ENCODE results near the gene INO80B.

The INO80B gene

DNA sequence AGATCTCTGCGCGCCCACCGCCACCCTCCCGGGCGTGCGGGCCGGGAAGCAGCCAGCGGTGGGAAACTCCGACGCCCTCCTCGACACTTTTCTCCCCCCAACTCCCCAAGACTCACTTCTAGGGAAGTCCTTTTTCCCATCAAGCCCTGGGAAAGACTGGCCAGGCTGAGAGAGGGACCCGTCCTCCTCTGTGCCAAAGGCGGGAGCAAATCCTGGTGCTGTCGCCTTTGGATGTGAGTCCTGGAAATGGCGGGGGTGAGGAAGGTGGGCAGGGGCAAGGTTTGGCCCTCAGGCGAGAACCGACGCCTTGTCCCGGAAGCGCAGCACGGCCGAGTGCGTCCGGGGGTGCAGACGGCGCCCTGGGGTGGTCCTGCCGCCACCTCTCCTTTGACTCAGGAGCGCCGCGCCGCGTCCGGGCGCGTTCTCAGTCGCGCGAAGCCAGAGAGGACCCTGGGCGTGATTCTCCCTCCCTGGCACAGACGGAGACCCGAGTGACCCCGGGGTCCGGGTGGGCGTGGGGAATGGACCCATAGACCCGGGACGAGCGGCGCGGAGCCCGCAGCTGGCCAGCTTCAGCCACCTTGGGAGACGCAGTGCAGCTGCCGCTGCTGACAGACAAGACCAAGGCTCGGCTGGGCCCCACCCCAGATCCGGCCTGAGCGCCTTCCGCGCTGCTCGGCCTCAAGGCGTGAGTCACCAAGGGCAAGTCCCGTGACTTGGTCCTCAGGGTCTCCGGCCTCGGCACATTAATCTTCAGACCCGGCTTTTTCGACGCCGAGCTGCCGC is 48.0 kb downstream of the INO80B start:
- DNase-seq (ENCODE audit: low read depth): no peak

DNA sequence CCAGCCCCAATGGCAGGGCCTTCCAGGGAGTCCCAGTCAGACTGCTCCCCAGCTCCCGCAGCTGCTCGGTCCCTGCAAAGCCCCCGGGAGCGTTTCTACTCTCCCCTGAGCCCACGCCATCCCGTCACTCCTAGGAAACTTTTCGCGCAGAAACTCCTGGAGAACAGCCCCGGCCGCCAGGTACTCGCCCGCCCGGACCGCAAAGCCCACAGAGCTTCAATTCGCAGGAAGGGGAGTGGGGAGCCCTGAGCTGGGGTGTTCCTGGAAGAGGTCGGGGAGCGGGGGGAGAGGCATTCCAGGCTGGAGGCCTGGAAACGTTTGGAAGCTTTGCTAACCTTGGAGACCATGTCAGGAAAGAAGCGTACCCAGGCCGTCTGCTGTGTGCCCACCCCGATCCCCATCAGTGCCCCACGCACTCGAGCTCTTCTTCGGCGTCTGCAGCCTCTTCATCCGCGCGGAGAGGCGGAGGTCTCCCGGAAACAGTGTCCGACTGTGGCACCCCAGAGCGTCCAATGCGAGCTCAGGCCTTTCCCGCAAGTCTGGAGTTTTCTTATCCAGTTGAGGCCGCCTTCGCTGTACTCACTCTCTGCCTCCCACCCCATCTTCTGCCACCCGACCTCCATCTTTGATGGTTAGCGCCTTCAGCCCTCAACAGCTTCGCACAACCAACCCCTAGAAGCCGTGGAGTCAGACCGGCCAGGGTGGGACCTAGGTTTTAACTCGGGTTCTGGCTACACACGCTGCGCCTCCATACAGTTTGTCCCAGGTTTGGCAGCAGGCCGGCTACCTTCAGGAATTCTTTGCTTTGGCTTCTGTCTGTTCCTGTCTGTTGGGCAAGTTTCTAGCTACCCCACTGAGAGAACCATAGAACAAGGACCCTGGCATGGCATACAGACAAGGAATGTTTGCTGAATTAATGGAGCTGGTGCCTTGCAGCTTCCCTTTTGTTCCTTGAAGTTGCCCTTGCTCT is 48.9 kb downstream of the INO80B start:
- no peak for DNase-seq (ENCODE audit: low read depth)

DNA sequence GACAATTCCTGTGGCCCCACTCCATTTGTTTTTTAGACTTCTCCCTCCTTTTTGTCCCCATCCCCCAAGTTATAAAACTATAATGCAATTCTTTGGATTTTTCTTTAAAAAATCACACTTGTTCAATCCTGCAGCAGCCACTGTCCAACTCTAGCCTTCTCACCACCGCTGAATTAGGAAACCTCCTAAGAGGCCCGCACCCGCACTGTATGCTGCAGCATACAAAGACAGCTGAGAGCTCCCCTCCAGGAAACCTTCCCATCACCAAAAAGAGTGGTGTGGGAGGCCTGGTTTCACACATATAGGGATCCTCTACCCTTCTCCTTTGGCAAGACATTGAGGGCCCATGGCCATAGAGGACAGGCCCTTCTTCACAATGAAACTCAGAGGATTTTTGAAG is 49.7 kb downstream of the INO80B start:
- no peak for DNase-seq (ENCODE audit: low read depth)

DNA sequence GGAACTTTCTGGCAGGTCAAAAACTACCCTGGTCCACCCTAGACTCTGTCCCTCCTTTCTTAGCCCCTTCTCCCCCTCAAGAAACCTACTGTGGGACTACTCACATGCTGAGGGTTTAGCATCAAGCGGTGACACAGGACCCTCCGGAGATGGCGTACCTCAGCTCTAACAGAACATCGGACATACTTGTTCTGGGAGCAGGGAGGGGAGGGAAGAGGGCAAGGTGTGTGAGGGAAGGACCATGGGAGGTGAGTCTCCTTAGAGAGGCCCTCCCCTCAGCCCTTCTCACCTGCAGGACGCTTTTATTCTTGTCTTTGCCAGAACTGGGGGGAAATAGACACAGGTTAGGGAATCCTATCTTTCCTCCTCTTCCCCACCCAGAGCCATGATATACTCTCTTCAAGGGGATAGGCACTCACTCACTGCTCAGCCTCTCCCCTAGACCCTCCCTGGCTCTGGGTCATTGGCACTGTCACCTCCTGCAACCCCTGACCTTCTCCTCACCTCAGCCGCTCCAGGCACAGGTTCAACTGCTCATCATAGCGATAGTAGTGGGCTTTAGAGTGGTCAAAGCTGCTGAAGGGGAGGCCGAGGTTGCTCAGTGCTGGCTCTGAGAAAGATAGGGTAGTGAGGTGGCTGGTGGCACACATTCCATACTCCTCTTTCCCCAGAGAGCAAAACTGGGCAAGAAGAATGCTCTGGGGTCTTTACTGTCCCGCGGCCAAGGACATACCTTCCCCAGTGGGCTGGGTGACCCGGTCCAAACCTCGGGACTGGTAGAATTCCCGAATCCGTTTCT is 50.8 kb downstream of the INO80B start:
- DNase-seq (ENCODE audit: low read depth): no peak

DNA sequence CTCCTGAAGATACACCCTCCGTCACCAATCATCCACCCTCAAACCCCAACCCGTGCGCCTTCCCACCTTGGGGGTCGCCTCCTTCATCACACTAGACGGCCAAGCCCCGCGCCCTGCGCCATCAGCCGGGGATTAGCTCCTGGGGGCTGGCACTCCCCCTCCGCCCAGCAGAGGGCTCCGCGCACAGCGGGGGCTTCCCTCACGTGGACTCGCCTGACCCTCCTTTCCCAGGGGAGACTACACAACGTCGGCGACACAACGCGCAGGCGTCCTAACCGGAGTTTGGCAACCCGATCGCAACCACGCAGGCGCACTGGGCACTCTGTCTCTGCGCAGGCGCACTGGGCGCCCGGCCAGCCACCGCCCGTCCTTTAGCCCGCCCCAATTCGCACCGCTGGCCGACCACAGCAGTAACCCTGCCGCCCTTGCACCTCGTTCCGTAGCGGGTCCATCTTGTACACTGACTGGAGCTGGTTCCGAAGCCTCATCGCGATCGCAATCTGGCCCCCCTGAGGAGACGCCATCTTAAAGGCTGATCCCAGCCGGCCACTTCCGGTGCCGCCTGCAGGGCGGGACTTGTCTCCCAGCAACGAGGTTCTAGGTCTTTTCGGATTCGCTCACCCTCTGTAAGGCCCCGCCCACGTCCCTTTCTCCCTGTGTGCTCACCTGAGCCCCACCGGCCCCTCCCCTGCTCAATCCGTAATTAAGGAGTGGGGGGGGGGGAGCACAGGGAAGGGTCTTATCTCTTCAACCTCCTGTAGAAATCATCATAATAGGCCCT is 52.4 kb downstream of the INO80B start, which contains the start of gene PCGF1:
Gene PCGF1, minus strand, starts transcription at position 551 of the 781 bp plus-strand sequence. Its CDS starts 27 bp downstream, at position 524.
- peak; percentile 95 for DNase-seq (ENCODE audit: low read depth)

Data from stimulated activated CD8-positive, alpha-beta memory T cell treated with anti-CD3 and anti-CD28 coated beads, Interleukin-15, amount 100 ng/mL, for 24 hours (primary cell).